Ovary (tissue), 9 donors: ENCODE data around the gene COX6A1. TPM values are rescaled to one million over a fixed set of nuclear protein-coding genes. Genes with fewer than 3 reads are reported as not detected.

Source experiments
- DNase-seq, 5 donors: peaks; one replicate each; pipeline ENCODE4 v3.0.0-alpha.2; 2019 to 2020
- H3K27ac ChIP-seq, 2 donors: fragments of 200-600 bp; one replicate each; pipeline versions ENCODE4 v1.5.1 to v1.8.0; 2019 to 2022
- H3K27me3 ChIP-seq: fragments of 200-600 bp; one replicate; pipeline ENCODE4 v1.8.0; 2022
- H3K36me3 ChIP-seq: fragments of 200-600 bp; sonication (generic); one replicate; pipeline ENCODE4 v1.5.1; 2019
- H3K4me1 ChIP-seq: one replicate; pipeline ENCODE4 v1.8.1; 2013; ENCODE audit warnings: mild to moderate bottlenecking, moderate library complexity; ENCODE audit not compliant: insufficient read depth
- H3K4me3 ChIP-seq: fragments of 200-600 bp; sonication (generic); one replicate; pipeline ENCODE4 v1.5.1; 2017
- H3K9me3 ChIP-seq, 2 donors: fragments of 200-600 bp in 1 of 2; sonication (generic) in 1 of 2; one replicate each; pipeline versions ENCODE4 v1.5.1 to v1.8.1; 2013 to 2019; ENCODE audit warnings: mild to moderate bottlenecking in 1 of 2, moderate library complexity in 1 of 2
- CTCF ChIP-seq, 3 donors: fragments of 450-650 bp in 2 of 3; fragments of 200-600 bp in 1 of 3; IDR thresholded peaks; one replicate each; pipeline versions ENCODE4 v1.5.1 to v1.8.0; 2016 to 2022; ENCODE audit warnings: antibody characterized with exemption in 3 of 3, mild to moderate bottlenecking in 1 of 3
- EP300 ChIP-seq: sonication (generic); formaldehyde crosslinking; IDR thresholded peaks from one replicate; pipeline ENCODE4 v1.6.1; 2017; ENCODE audit warnings: antibody characterized with exemption
- POLR2A ChIP-seq: fragments of 450-650 bp; IDR thresholded peaks from one replicate; pipeline ENCODE4 v1.6.1; 2017; ENCODE audit warnings: antibody characterized with exemption, mild to moderate bottlenecking, moderate library complexity
- WGBS, 3 donors: extraction: QIAGEN DNeasy Blood & Tissue Kit in 1 of 3; methylation state at CpG; one replicate each; pipeline versions ENCODE4 v1.1.5 to v1.1.7; 2013 to 2017; 5-methylcytosine and 5-hydroxymethylcytosine counted together
- intact Hi-C, 4 donors: fragments of 100-400 bp; cut with DNase I; formaldehyde crosslinking; loops; one replicate each; pipeline versions ENCODE4 v1.11.0 to v1.15.1; 2022 to 2023
- polyA plus RNA-seq, 2 donors: library from polyadenylated mRNA; stranded (reverse); fragments of 200-250 nt in 1 of 2; fragments of 350-450 nt in 1 of 2; fragmentation: Illumina TruSeq in 1 of 2; extraction: RNeasy Lipid Tissue Mini Kit (QIAGEN cat#74804) in 1 of 2; gene quantifications; one replicate each; pipeline ENCODE4 v1.2.3, GENCODE V29; 2013 to 2014
- total RNA-seq, 7 donors: library from RNA; depleted of rRNA in 2 of 7; stranded (reverse); fragments of >200 nt in 2 of 7; fragmentation: NEBNext Ultra II Directional in 3 of 7; extraction: Animal tissue kit (Norgen Biotek cat#: 25700) in 3 of 7; gene quantifications; one replicate each; pipeline versions ENCODE4 v1.1.0 to v1.2.4, GENCODE V29; 2016 to 2023
- donor health status: DM: no; HTN: no; CAD: no; lungs with moderate emphysema.
- donor health status: DM: no; HTN: no; CAD: no.
- donor health status: Bipolar disorder and iron deficiency.
- donor health status: DM: yes; HTN: yes; CAD: no.
- donor health status: DM: no; HTN: no; CAD: no.
- donor health status: DM: yes; HTN: yes; CAD: no.

COX6A1 gene
- total and polyA plus RNA-seq, 9 donors, result 182 to 633 (median 208) TPM

- WGBS, 3 donors, result 49 to 60% (median 50%) methylated on average over 26 of the region's 26 CpGs
- Histone ChIP-seq H3K4me3 (peak overlapping the region; percentile 79), H3K9me3 (no peaks in the 10 kb centered on the region), H3K36me3 (no peaks in the 10 kb centered on the region), H3K27me3 (no peaks in the 10 kb centered on the region), H3K27ac (peak overlapping the region; percentile 87 to 89), H3K4me1 (peaks cover 9% of the 10 kb centered on the region)
- peak in 2 of 5 donors; percentile 18 to 43 for DNase-seq
- intact Hi-C loops, result no loop called here
- no peak for TF ChIP-seq EP300
- no peak for TF ChIP-seq CTCF (IDR thresholded peaks at IDR 0.05)
- no peak for TF ChIP-seq POLR2A
Observed at GRCh38 chr12:120470150-120470784, 32.4 kb downstream of the COX6A1 start.

GRCh38 chr12:120472521-120472920 lies 34.6 kb downstream of the COX6A1 start:
- Histone ChIP-seq H3K36me3 (no peaks in the 10 kb centered on the region), H3K4me1 (peaks cover 5% of the 10 kb centered on the region), H3K4me3 (no peak overlapping the region), H3K27ac (no peak overlapping the region), H3K9me3 (no peaks in the 10 kb centered on the region), H3K27me3 (no peaks in the 10 kb centered on the region)
- DNase-seq, result no peak
- intact Hi-C loops, result no loop called here
- no peak for TF ChIP-seq POLR2A
- no peak for TF ChIP-seq EP300
- no peak for TF ChIP-seq CTCF (IDR thresholded peaks at IDR 0.05)

GRCh38 chr12:120473807-120474615 lies 36.1 kb downstream of the COX6A1 start:
- no peak overlapping the region for H3K27ac ChIP-seq
- DNase-seq, result no peak
- no peaks in the 10 kb centered on the region for H3K27me3 ChIP-seq
- TF ChIP-seq EP300, result no peak
- TF ChIP-seq CTCF (IDR thresholded peaks at IDR 0.05), result no peak
- TF ChIP-seq POLR2A, result no peak
- intact Hi-C loops, result no loop called here
- no peaks in the 10 kb centered on the region for H3K9me3 ChIP-seq
- 64 to 67% (median 64%) methylated on average over 6 of the region's 6 CpGs for WGBS, 3 donors
- H3K4me1 ChIP-seq, result peaks cover 5% of the 10 kb centered on the region
- no peaks in the 10 kb centered on the region for H3K36me3 ChIP-seq
- H3K4me3 ChIP-seq, result no peak overlapping the region

- Histone ChIP-seq H3K9me3 (no peaks in the 10 kb centered on the region), H3K36me3 (no peaks in the 10 kb centered on the region), H3K4me1 (peaks cover 5% of the 10 kb centered on the region), H3K27ac (no peak overlapping the region), H3K4me3 (no peak overlapping the region), H3K27me3 (no peaks in the 10 kb centered on the region)
- intact Hi-C loops, result no loop called here
- 0 to 5% (median 4%) methylated on average over 2 of the region's 2 CpGs for WGBS, 3 donors
- peak in 1 of 5 donors; percentile 28 for DNase-seq
- TF ChIP-seq POLR2A (no peak), CTCF (IDR thresholded peaks at IDR 0.05) (no peak), EP300 (no peak)
Observed at GRCh38 chr12:120474616-120474960, 36.7 kb downstream of the COX6A1 start.
